ENCODE measurements around the gene NPHP3.
"Not testable (repeated sequence)": the region's sequence is repeated elsewhere in the genome, so short reads cannot be mapped to it uniquely, and the experiment has no call there.

The NPHP3 gene

DNA sequence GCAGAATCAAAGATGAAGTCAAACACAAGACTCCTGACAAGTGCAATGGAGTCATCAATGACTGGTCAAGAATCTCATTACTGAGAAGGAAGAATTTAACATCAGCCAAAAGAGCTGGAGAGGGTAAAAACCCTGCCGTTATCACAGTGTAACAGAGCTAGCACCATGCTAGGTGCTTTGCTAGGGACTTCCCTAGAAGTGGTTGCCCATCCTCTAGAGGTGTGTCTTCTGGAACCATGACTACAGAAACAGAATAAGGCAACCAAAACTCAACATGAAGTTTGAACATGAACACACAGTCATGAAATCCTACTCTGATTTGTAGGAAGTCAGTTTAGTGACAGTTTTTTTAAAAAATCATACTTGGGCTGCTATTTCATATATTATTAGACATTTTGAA lies 72.1 kb downstream of the NPHP3 start:
- no peak for DNase-seq (ENCODE audit: low read depth in 3 of 3)

DNA sequence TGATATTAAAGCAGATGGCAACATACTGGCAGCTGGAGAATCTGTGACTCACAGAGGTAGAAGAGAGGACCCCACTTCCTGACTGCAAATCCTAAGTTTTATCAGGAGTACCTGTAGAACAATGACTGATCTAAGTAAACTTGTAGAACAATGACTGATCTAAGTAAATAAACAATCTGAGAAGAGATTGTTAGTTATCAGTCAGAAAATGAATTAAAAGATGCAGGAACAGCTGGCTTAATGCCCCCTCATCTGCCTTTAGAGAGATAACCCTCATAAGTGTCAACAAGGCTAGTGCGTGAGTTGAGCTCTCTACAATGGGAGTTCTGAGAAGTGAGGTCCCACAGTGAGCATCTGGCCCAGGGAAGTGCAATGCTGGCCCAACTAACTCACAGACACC lies 77.2 kb downstream of the NPHP3 start:
- DNase-seq (ENCODE audit: low read depth in 3 of 3) = no peak

GRCh38 chr3:132643366-132643765 lies 78.8 kb downstream of the NPHP3 start:
- DNase-seq (ENCODE audit: low read depth in 3 of 3) = no peak

DNA sequence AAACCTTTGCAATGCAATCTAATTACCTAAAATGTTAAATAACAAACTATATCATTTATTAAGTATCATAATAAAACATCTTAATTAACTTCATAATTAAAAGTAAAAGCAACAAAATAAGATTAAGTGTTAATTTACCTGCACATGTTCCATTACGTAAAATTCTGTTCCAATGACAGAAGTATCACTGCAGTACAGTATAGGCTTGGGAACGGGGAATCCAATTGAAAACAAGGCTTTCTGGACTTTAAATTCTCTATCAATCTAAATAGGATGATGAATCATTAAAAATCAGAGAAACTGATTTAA lies 79.7 kb downstream of the NPHP3 start:
- DNase-seq (ENCODE audit: low read depth in 3 of 3) = no peak

GRCh38 chr3:132641837-132642538 lies 80.2 kb downstream of the NPHP3 start:
- DNase-seq (ENCODE audit: low read depth in 3 of 3) = no peak

DNA sequence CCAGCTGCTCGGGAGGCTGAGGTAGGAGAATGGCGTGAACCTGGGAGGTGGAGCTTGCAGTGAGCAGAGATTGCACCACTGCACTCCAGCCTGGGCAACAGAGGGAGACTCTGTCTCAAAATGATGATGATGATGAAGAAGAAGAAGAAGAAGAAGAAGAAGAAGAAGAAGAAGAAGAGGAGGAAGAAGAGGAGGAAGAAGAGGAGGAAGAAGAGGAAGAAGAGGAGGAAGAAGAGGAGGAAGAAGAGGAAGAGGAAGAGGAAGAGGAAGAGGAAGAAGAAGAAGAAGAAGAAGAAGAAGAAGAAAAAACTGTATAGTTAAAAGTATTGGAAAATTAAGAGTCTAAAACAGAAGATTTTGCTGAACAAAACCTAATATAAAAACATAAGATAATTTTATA lies 80.8 kb downstream of the NPHP3 start:
- DNase-seq (ENCODE audit: low read depth in 3 of 3) = not testable (repeated sequence)

DNA sequence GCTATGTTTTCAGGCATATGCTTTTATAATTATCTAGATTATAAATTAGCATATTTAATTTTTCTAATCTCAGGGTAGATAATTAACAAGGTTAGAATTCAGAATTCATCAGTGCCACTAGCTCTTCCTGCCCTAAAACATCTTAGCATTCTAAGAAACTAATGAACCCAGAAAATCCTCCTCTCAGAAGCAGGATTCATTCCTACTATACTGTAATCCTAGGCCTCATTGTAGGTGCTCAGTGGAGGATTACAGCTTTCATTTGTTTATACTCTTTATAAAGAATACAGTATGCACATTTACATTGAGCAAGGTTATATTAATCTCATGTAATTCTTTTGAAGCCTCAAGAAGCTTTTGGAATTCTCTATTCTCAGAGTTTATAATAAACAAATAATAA lies 83.5 kb downstream of the NPHP3 start:
- no peak for DNase-seq (ENCODE audit: low read depth in 3 of 3)

- DNase-seq (ENCODE audit: low read depth in 3 of 3) = no peak
These were observed 84.6 kb downstream of the NPHP3 start for GRCh38 chr3:132637590-132637989.

DNA sequence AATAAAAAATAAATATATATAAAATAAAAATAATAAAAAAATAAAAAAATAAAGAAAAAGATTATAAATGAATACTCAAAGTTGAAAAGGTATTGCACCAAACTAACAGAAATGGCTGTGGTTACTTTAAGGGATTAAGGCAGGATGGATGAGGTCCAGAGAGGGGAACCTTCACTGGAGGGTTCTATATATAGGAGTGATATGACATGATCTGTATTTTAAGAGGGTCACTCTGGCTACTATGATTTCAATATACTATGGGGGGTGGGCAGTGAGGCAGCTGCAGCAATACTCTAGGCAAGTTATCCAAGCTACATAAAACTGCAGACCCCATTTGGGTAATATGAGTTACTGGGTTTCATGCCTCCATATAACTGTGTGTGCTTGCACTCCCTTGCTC lies 87.2 kb downstream of the NPHP3 start:
- DNase-seq (ENCODE audit: low read depth in 3 of 3) = no peak
